HG03354 (cell line): ENCODE measurements around the gene USP44.
"Not testable (repeated sequence)": the region's sequence is repeated elsewhere in the genome, so short reads cannot be mapped to it uniquely, and the experiment has no call there.

Experiments
- ATAC-seq: cut with Tn5 transposase; IDR thresholded peaks from one replicate; pipeline ENCODE4 v1.9.1; 2021; ENCODE audit warnings: mild to moderate bottlenecking; ENCODE audit not compliant: unreplicated experiment, poor library complexity, severe bottlenecking

The USP44 gene

DNA sequence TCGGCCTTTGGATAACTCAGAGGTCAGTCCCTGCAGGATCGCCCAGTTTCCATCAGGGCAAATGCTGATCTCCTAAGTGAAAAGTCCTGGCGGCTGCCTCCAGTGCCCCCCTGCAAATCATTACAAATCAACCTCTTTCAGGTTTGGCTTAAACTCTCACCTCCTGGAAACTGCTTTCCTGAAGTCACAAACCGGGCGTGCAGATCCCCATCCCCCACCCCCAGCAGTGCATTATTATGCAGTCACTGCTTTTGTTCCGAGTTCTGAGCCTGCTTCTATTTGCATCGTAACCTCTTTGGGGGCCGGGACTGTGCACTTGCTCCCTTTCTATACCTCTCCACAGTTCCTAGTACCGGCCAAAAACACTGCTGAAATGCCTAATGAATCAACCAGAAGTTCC lies at the start of gene USP44:
USP44 (minus strand) TSS at position 172 of the 400 bp plus-strand sequence. CDS start 17,220 bp downstream, outside the sequence.
- no peak for ATAC-seq

DNA sequence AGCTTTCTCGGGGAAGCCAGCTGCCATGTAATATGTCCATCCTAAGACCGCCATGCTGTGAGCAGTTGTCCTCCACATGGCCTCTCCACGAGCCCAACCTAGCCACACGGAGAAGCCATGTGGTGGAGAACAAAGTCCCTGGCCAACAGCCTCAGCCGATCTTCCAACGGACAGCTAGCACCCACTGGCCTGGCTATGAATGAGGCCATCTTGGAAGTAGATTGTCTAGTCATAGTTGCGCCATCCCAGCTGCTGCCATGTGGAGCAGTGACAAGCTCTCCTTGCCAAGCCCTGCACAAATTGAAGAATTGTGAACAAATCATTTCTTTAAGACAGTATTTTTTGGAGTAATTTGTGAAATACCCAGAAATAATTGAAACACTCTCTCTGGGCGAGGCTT lies 49.3 kb upstream of the USP44 start:
- no peak for ATAC-seq

DNA sequence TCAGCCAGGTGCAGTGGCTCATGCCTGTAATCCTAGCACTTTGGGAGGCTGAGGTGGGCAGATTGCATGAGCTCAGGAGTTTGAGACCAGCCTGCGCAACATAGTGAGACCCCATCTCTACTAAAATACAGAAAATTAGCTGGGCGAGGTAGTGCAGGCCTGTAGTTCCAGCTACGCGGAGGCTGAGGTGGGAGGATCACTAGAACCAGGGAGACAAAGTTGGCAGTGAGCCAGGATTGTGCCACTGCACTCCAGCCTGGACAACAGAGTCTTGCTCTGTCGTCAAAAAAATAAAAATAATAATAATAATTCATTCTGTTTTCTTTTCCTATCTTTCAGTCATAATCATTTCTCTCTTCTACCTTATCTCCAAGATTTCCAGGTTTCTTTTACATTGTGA lies 48.6 kb upstream of the USP44 start:
- ATAC-seq = no peak

DNA sequence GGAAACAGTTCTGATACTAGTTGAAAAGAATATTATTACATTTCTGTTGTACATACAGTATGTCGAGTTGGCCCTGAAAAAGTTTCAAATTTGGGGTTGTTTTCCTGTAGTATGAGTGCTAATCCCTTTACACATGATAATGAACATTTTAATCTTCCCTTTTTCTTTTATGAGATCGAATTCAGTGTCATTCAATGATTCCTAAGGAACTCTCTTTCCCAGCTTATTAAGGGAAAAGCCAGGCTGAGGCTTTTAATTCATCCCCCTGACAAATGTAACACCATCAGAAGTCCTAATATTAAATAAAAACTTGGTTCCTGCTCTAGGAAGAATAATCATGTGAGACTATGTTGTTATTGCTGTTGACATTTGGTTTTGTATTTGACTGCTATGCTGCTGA lies 42.9 kb upstream of the USP44 start:
- no peak for ATAC-seq

DNA sequence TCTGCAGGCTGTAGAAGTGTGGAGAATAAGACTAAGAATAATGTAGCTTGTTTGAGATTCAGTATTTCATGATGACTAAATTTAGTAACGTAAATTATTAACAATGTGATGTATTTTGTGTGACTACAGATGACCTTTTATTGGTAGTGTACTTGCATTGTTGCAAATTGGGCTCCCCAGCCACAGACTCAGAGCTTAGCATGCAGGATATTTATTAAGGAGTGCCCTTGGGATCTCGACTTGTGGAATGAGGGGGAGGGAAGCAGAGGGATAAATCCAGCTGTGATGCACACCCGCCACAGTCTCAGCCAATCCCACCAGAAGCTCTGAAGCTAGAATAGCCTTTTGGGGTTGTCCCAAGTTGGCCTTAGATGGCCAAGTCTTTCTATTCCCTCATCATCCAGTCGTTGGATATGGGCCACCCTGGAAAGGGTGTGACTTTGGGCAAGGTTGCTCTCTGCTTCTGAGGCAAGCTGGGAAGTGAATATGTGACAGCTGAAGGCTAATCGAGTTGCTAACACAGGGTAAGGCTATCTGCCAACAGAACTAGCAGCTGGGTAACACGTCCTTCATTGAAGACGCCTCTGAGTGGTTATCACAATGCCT lies 42.1 kb upstream of the USP44 start:
- no peak for ATAC-seq

DNA sequence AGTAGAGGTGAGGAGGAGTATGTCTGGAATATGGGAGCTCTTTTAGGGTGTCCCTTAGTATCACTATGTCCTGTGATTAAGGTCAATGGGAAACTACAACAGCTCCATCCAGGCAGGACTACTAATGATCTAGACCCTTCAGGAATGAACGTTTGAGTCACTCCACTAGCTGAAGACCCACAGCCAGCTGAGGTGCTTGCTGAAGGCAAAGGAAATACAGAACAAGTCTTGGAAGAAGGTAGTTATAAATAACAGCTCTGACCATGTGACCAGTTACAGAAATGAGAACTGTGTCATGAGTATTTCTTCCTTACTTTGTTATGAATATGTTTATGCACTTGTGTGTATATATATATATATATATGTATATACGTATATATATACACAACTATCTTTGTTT lies 40.5 kb upstream of the USP44 start:
- ATAC-seq = no peak

DNA sequence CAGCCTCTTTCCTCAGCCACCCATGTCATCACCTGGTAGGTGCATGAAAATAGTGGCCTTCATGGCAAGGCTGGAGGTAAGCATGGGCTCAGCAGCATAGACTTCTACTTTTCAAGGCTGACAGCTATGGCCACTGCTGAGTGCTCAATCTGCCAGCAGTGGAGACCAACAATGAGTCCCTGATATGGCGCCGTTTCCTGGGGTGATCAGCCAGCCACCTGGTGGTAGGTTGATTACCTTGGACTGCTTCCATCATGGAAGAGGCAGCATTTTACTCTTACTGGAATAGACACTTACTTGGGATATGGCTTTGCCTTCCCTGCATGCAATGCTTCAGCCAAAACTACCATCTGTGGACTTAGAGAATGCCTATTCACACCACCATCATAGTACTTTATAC lies 39.5 kb upstream of the USP44 start:
- no peak for ATAC-seq

DNA sequence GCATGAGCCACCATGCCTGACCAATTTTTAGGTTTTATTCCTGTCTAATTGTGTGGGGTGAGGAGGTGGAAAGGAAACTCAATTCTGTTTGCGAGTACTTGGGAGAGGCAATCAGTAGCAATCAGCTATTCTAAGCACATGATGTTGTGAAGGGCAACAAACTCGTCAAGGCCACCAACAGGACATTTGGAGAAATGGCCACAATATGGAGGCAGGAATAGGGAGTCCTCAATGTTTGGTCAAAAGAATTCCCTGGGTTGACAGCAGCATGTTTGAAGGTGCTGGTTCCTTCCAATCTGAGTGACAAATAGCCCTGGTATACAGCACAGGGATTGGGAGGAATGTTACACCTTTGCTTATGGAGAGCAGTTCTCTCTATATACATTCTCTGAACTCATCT lies 32.7 kb upstream of the USP44 start:
- ATAC-seq = no peak

DNA sequence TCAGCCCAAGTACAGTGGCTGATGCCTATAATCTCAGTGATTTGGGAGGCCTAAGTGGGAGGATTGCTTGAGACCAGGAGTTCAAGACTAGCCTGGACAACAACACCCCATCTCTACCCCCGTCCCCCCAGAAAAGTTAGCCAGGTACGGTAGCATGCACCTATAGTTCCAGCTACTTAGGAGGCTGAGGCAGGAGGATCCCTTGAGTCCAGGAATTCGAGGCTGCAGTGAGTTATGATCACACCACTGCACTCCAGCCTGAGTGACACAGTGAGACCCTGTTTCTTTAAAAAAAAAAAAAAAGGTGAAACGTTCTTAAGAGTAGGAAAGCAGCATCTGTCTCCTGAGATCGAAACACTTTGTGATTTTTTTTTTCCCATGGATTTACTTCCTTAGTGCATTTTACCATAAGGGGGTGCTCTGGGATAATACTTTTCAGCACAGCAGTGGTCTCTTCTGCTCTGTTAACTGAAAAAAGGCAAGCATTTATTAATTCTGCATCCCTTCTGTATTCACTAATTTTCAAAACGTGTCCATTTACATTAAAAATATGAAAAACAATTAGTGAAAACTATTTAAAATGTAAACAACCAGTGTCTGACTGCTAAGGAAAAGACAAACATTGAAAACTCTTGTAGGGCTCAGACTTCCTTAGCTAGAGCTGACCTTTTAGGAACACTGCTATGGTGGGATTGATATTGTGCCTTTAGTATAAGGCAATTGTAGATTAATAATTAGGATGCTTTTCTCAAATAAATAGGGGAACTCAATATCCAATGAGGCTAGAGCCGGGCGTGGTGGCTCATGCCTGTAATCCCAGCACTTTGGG lies 31.2 kb upstream of the USP44 start:
- ATAC-seq = no peak

DNA sequence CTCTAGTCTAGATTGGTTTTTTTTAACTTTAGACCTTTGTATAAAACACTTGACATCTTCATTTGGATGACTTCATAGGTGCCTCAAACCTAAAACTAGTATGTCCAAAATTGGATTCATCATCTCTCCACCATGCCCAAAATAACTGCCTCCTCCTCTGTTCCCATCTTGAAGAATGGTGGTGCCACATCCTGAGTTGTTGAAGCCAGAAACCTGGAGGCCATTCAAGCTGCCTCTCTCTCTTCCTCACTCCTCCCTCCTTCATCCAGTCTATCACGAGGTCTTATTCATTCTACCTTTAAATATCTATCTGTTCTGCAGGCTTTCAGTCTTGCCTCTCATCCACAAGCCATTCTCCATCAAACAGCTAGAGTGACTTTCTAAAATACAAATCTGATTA lies 26.5 kb upstream of the USP44 start:
- no peak for ATAC-seq

DNA sequence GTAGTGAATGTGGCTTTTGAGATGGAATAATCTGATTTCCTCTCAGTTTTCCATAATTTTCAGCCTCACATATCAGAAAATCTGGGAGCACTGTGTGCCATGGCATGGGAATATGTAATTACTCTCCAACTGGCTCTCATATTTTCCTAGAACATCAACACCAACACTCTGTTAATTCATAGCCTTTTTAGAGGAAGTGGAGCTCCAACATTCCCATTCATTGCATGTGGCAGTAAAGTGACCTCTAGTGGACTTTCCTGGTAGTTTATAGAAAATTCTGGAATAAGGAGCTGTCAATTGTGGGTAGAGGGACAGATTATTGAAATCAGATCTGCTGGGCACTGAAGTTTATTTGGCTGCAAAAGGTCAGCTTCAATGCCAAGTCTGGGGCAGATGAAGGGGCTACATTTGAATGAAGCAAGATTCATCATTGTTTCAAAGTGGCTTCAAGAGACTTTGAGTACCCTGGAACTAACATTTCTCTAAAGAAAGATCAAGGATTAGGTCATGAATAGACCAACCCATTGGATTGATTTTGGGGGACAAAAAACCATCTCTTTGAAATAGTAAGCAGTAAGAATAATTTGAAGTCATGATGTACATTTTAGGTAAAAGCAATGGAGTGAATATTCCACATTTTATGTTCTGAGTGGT lies 23.6 kb upstream of the USP44 start:
- ATAC-seq = no peak

DNA sequence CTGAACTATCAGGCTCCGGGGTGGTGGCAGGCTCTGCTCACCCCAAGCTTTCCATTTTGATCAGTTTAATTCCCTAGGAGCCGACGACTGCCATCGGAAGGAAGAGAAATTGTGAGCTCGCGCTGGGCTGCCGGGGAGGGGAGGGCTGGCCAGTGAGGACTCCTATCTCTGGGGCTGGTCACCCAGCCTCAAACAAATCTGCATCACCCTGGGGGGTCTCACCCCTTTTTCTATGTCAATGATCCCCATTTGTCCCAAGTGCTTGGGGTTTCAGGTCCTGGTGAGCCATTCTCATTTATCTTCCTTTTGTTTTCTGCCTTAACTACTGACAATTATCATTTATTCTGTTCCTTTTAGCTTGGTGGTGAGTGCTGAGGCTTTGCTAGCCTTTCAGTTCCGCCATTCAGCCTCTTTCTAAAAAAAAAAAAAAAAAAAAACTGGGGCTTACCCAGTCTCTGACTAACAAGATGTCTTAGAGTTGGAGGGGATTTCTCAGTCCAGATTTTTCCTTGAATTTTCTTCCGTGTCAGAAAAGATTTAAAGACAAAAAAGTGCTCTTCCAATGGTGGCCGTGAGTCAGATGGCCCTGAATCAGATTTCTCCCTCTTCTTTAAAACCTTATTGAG lies 22.8 kb upstream of the USP44 start:
- ATAC-seq = peak; percentile 55

DNA sequence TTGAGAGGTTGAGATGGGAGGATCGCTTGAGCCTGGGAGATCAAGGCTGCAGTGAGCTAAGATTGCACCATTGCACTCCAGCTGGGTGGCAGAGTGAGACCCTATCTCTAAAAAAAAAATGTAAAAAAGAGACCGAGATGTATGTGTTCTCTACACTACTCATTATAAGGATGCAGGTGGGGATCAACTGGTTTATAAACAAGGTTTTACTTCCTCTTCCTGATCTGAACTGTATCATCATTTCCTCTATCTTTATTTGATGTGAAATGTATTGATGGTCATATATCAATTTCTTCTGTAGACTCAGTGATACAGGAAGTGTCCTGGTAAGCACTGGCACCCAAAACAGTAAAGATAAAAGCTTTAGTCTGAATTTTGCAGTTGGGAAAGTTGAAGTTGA lies 20.1 kb upstream of the USP44 start:
- ATAC-seq = peak; percentile 43

DNA sequence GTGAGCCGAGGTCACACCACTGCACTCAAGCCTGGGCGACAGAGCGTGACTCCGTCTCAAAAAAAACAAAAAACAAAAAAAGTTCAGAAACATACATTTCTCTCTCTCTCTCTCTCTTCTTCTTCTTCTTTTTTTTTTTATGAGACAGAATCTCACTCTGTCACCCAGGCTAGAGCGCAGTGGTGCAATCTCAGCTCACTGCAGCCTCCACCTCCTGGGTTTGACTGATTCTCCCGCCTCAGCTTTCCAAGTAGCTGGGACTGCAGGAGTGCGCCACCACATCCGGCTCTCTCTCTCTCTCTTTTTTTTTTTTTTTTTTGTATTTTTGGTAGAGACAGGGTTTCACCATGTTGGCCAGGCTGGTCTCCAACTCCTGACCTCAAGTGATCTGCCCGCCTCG lies 16.8 kb upstream of the USP44 start:
- not testable (repeated sequence) for ATAC-seq

DNA sequence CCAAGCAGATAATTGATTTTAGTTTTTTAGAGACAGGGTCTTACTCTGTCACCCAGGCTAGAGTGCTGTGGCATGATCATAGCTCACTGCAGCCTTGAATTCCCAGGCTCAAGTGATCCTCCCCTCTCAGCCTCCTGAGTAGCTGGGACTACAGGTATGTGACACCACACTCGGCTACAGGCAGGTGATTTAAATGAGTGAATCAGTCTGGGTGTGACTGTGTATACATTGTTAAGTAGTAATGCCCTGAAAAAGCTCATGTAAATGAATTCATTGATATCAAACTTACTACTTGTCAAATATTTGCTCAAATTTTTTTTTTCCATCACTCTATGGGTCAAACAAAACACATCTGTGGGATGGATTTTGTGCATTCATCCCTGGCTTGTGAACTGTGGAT lies 6.3 kb upstream of the USP44 start:
- ATAC-seq = no peak

DNA sequence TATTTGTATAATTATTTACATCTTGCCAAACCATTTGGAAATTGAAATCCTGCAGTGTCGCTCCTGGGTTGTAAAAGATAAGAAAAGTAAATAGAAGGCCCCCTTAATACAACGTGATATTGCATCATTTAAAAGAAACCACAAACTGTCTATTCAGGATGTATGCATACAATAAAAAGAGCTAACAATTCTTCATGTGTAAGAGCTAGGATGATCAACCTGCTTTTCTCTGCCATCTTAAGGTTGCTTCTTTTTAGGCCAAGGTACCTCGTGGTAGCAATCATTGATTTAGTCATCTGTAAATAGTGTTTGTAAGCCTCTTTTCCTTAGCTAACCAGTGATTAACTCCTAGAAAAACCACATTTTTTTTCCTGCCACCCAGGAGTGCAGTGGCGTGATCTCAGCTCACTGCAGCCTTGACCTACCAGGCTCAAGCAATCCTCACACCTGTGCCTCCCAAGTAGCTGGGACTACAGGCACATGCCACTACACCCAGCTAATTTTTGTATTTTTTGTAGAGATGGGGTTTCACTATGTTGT lies 3.3 kb upstream of the USP44 start:
- ATAC-seq = no peak

DNA sequence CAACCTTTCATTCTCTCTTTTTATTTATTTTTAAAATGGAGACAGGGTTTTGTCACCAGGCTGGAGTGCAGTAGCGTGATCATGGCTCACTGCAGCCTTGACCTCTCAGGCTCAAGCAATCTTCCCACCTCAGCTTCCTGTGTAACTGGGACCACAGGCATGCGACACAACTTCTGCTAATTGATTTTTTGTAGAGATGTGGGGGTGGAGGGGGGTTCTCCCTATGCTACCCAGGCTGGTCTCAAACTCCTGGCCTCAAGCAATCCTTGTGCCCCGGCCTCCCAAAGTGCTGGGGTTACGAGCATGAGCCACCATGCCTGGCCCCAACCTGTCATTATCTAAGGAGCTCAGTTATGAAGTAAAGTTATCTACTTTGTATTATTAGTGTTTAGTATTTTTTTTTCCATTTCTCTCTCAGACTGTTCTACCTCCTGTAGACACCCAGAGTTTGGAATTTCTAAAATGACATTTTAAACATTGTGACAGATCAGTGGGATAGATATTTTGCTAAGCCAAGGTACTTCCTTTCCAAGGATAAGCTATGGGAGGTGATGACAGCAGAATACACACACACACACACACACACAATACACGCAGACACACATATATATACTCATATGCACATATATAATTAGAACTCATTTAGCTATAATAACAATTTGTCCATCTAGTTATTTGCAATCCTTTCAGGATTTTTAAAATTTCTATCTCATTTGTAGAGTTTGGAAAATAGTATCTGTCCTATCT lies 2.1 kb upstream of the USP44 start:
- ATAC-seq = no peak

DNA sequence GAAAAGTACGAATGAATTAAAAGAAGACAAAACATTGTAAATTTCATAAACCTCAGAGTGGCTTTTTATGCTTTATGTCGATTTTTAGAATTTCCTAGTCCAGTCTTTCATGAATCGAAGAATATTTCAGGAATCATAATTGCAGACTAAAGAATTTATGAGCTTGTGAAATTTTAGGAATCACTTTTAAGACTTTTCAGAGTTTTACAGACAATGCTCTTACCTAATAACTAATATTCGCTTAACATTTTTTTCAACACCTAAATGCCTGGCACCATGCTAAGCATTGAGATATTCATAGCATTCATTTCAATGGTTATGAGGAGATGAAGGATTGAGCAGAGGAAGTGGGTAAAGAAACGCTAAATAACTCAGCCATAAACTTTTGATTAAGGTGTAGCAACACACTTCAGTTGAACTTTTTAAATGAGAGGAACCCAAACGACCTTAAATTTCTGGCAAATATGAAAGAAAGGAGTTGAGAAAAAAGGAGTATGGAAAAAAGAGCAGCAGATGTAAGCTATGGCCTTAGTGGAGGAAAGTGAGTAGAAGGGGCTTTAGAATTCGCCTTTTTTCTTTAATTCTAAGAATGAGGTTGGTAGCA lies 739 bp upstream of the USP44 start:
- no peak for ATAC-seq

DNA sequence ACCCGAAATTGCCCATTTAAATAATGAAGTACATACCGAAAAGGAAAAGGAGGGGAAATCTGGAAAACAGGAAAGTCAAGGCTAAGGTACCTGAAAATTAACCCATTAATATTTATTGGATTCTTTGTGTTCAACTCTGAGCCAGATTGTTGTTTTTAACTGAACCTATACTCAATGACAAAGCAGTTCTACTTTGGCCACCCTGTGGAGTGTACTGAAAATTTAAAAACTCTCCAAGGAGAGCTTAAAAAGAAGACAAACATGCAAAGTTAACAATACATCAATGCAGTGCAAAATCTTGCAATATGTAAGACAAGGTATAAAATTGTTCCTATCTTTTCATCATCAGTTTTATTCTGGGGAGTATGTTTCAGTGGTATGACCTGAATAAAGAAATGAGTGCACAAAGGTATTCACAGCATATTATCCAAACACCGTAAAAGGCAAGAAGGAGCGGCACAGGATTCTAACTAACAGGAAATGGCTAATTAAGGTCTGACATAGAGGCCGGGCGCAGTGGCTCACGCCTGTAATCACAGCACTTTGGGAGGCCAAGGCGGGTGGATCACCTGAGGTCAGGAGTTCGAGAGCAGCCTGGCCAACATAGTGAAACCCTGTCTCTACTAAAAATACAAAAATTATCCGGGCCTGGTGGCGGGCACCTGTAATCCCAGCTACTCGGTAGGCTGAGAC lies 1.7 kb downstream of the USP44 start:
- no peak for ATAC-seq
